ENCODE data around the gene SPIN2B. TPM values are rescaled to one million over a fixed set of nuclear protein-coding genes. Genes with fewer than 3 reads are reported as not detected.
"Not testable (repeated sequence)": the region's sequence is repeated elsewhere in the genome, so short reads cannot be mapped to it uniquely, and the experiment has no call there.

SPIN2B gene
- total and polyA plus RNA-seq, 4 donors = 3.1 to 7.3 (median 3.8) TPM

GRCh38 chrX:57136589-57136988 lies 15.2 kb upstream of the SPIN2B start:
- not testable (repeated sequence) for H3K4me3 ChIP-seq (ENCODE audit: low read depth in 1 of 3, low read length in 3 of 3); DNase-seq (ENCODE audit: low spot score); H3K9ac ChIP-seq (ENCODE audit: low read depth in 1 of 2, low read length in 2 of 2); H3K27ac ChIP-seq (ENCODE audit: low read depth in 1 of 2, low read length in 2 of 2); H3K9me3 ChIP-seq (ENCODE audit: control insufficient read depth in 4 of 4, low read length in 3 of 4); H3K27me3 ChIP-seq (ENCODE audit: control insufficient read depth in 4 of 4, insufficient read depth in 4 of 4, low read length in 3 of 4); H3K36me3 ChIP-seq (ENCODE audit: control insufficient read depth in 4 of 4, insufficient read depth in 3 of 4, low read depth in 1 of 4, low read length in 3 of 4); H3K4me1 ChIP-seq (ENCODE audit: control insufficient read depth in 4 of 4, insufficient read depth in 4 of 4, low read length in 3 of 4)
- 87% methylated on average over 1 of the region's 3 CpGs for WGBS

GRCh38 chrX:57135287-57135686 lies 13.9 kb upstream of the SPIN2B start:
- Histone ChIP-seq H3K4me1 (ENCODE audit: control insufficient read depth in 4 of 4, insufficient read depth in 4 of 4, low read length in 3 of 4) (no peaks in the 10 kb centered on the region), H3K36me3 (ENCODE audit: control insufficient read depth in 4 of 4, insufficient read depth in 3 of 4, low read depth in 1 of 4, low read length in 3 of 4) (no peaks in the 10 kb centered on the region), H3K4me3 (ENCODE audit: low read depth in 1 of 3, low read length in 3 of 3) (no peak overlapping the region), H3K27ac (ENCODE audit: low read depth in 1 of 2, low read length in 2 of 2) (no peak overlapping the region), H3K27me3 (ENCODE audit: control insufficient read depth in 4 of 4, insufficient read depth in 4 of 4, low read length in 3 of 4) (no peaks in the 10 kb centered on the region), H3K9me3 (ENCODE audit: control insufficient read depth in 4 of 4, low read length in 3 of 4) (no peaks in the 10 kb centered on the region), H3K9ac (ENCODE audit: low read depth in 1 of 2, low read length in 2 of 2) (no peak overlapping the region)
- no peak for TF ChIP-seq JUND (IDR thresholded peaks at IDR 0.05)
- TF ChIP-seq MAX (IDR thresholded peaks at IDR 0.05) = no peak
- TF ChIP-seq FOXA1 (IDR thresholded peaks at IDR 0.05) = no peak
- no peak for TF ChIP-seq NR2F2 (IDR thresholded peaks at IDR 0.05)
- no peak for TF ChIP-seq FOXA2 (IDR thresholded peaks at IDR 0.05)
- TF ChIP-seq HNF4A (conservative IDR thresholded peaks at IDR 0.05) = no peak
- no peak for TF ChIP-seq SP1 (IDR thresholded peaks at IDR 0.05)
- TF ChIP-seq, protein P1, sequence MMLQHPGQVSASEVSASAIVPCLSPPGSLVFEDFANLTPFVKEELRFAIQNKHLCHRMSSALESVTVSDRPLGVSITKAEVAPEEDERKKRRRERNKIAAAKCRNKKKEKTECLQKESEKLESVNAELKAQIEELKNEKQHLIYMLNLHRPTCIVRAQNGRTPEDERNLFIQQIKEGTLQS (IDR thresholded peaks at IDR 0.05) = no peak
- no peak for TF ChIP-seq RAD21 (IDR thresholded peaks at IDR 0.05)
- no peak for TF ChIP-seq RXRA (IDR thresholded peaks at IDR 0.05)
- TF ChIP-seq, protein P2, sequence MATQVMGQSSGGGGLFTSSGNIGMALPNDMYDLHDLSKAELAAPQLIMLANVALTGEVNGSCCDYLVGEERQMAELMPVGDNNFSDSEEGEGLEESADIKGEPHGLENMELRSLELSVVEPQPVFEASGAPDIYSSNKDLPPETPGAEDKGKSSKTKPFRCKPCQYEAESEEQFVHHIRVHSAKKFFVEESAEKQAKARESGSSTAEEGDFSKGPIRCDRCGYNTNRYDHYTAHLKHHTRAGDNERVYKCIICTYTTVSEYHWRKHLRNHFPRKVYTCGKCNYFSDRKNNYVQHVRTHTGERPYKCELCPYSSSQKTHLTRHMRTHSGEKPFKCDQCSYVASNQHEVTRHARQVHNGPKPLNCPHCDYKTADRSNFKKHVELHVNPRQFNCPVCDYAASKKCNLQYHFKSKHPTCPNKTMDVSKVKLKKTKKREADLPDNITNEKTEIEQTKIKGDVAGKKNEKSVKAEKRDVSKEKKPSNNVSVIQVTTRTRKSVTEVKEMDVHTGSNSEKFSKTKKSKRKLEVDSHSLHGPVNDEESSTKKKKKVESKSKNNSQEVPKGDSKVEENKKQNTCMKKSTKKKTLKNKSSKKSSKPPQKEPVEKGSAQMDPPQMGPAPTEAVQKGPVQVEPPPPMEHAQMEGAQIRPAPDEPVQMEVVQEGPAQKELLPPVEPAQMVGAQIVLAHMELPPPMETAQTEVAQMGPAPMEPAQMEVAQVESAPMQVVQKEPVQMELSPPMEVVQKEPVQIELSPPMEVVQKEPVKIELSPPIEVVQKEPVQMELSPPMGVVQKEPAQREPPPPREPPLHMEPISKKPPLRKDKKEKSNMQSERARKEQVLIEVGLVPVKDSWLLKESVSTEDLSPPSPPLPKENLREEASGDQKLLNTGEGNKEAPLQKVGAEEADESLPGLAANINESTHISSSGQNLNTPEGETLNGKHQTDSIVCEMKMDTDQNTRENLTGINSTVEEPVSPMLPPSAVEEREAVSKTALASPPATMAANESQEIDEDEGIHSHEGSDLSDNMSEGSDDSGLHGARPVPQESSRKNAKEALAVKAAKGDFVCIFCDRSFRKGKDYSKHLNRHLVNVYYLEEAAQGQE (IDR thresholded peaks at IDR 0.05) = no peak
- TF ChIP-seq TAF1 (conservative IDR thresholded peaks at IDR 0.05) = no peak
- TF ChIP-seq HNF4G (IDR thresholded peaks at IDR 0.05) = no peak
- TF ChIP-seq, protein P3, sequence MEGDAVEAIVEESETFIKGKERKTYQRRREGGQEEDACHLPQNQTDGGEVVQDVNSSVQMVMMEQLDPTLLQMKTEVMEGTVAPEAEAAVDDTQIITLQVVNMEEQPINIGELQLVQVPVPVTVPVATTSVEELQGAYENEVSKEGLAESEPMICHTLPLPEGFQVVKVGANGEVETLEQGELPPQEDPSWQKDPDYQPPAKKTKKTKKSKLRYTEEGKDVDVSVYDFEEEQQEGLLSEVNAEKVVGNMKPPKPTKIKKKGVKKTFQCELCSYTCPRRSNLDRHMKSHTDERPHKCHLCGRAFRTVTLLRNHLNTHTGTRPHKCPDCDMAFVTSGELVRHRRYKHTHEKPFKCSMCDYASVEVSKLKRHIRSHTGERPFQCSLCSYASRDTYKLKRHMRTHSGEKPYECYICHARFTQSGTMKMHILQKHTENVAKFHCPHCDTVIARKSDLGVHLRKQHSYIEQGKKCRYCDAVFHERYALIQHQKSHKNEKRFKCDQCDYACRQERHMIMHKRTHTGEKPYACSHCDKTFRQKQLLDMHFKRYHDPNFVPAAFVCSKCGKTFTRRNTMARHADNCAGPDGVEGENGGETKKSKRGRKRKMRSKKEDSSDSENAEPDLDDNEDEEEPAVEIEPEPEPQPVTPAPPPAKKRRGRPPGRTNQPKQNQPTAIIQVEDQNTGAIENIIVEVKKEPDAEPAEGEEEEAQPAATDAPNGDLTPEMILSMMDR (IDR thresholded peaks at IDR 0.05; ENCODE audit: low read depth, low read length, missing input control) = no peak
- no peak for TF ChIP-seq YY1 (IDR thresholded peaks at IDR 0.05)
- TF ChIP-seq, protein P4, sequence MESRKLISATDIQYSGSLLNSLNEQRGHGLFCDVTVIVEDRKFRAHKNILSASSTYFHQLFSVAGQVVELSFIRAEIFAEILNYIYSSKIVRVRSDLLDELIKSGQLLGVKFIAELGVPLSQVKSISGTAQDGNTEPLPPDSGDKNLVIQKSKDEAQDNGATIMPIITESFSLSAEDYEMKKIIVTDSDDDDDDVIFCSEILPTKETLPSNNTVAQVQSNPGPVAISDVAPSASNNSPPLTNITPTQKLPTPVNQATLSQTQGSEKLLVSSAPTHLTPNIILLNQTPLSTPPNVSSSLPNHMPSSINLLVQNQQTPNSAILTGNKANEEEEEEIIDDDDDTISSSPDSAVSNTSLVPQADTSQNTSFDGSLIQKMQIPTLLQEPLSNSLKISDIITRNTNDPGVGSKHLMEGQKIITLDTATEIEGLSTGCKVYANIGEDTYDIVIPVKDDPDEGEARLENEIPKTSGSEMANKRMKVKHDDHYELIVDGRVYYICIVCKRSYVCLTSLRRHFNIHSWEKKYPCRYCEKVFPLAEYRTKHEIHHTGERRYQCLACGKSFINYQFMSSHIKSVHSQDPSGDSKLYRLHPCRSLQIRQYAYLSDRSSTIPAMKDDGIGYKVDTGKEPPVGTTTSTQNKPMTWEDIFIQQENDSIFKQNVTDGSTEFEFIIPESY (IDR thresholded peaks at IDR 0.05) = no peak
- no peak for TF ChIP-seq EGR1 (IDR thresholded peaks at IDR 0.05; ENCODE audit: low read depth in 2 of 2)
- no peak for TF ChIP-seq GABPA (IDR thresholded peaks at IDR 0.05 in 1 of 2, conservative IDR thresholded peaks at IDR 0.05 in 1 of 2)
- WGBS = 91% methylated on average over 3 of the region's 3 CpGs
- DNase-seq (ENCODE audit: low spot score) = no peak

All from liver (tissue), 9 donors.